Endodermal cell (in vitro differentiated cells): Measurements from ENCODE around the gene RAN. TPM values are rescaled to one million over a fixed set of nuclear protein-coding genes. Genes with fewer than 3 reads are reported as not detected.
A peak's percentile ranks its signal among the peaks of the same experiment; 100 is the strongest.

ENCODE experiments used
- DNase-seq: peaks from one replicate; pipeline ENCODE4 v3.0.0-alpha.2; 2017
- H3K27ac ChIP-seq: 2 replicates; pipeline ENCODE4 v1.5.1; 2013; ENCODE audit warnings: mild to moderate bottlenecking, low read depth, low read length, moderate library complexity
- H3K27me3 ChIP-seq: 2 replicates; pipeline ENCODE4 v1.6.1; 2013; ENCODE audit warnings: mild to moderate bottlenecking, low read length, moderate library complexity; ENCODE audit not compliant: insufficient read depth, control insufficient read depth, poor library complexity, severe bottlenecking
- H3K36me3 ChIP-seq: 2 replicates; pipeline ENCODE4 v1.7.0; 2013; ENCODE audit warnings: mild to moderate bottlenecking, low read length, moderate library complexity; ENCODE audit not compliant: control insufficient read depth, insufficient read depth
- H3K4me1 ChIP-seq: one replicate; pipeline ENCODE4 v1.7.0; 2013; ENCODE audit warnings: low read length; ENCODE audit not compliant: control insufficient read depth, insufficient read depth
- H3K4me3 ChIP-seq: 2 replicates; pipeline ENCODE4 v1.5.1; 2013; ENCODE audit warnings: mild to moderate bottlenecking, low read length, moderate library complexity
- H3K9ac ChIP-seq: 2 replicates; pipeline ENCODE4 v1.6.1; 2013; ENCODE audit warnings: mild to moderate bottlenecking, low read length, moderate library complexity; ENCODE audit not compliant: poor library complexity, severe bottlenecking; ENCODE audit errors: extremely low read depth
- H3K9me3 ChIP-seq: 2 replicates; pipeline ENCODE4 v1.6.1; 2013; ENCODE audit warnings: mild to moderate bottlenecking, low read length, moderate library complexity; ENCODE audit not compliant: control insufficient read depth
- H3K27ac Mint-ChIP-seq: 2 replicates; pipeline ENCODE4 v1.8.0; 2020; ENCODE audit warnings: mixed read lengths
- H3K27me3 Mint-ChIP-seq: 2 replicates; pipeline ENCODE4 v1.8.0; 2021; ENCODE audit warnings: mild to moderate bottlenecking, mixed read lengths; ENCODE audit not compliant: insufficient read depth
- H3K36me3 Mint-ChIP-seq: 2 replicates; pipeline ENCODE4 v1.8.0; 2020; ENCODE audit warnings: low read depth, mixed read lengths
- H3K4me1 Mint-ChIP-seq: 2 replicates; pipeline ENCODE4 v1.8.0; 2020; ENCODE audit warnings: mixed read lengths
- H3K4me3 Mint-ChIP-seq: 2 replicates; pipeline ENCODE4 v1.8.0; 2020; ENCODE audit warnings: mild to moderate bottlenecking, moderate library complexity, mixed read lengths
- H3K9me3 Mint-ChIP-seq: 2 replicates; pipeline ENCODE4 v1.8.0; 2020; ENCODE audit warnings: mild to moderate bottlenecking, mixed read lengths
- WGBS, 2 experiments: methylation state at CpG; one replicate each; pipeline versions ENCODE4 v1.1.5 to v1.1.7; 2013; ENCODE audit warnings: missing lambda C conversion rate in 2 of 2, mixed read lengths in 1 of 2; ENCODE audit not compliant: insufficient coverage in 1 of 2, insufficient read length in 1 of 2; 5-methylcytosine and 5-hydroxymethylcytosine counted together
- total RNA-seq, 2 donors: library from RNA; stranded (reverse); fragmentation: NEBNext Ultra II Directional in 1 of 2; extraction: Animal tissue kit (Norgen Biotek cat#: 25700) in 1 of 2; gene quantifications; 2 replicates in 1 of 2; 3 replicates in 1 of 2; pipeline ENCODE4 v1.2.1, GENCODE V29; 2021
- TF ChIP-seq, protein P1 (sequence below): fragments of 200-600 bp; sonication (generic); conservative IDR thresholded peaks from 2 replicates; pipeline ENCODE4 v1.5.0; 2021; ENCODE audit warnings: antibody characterized with exemption, mild to moderate bottlenecking

RAN gene
- total RNA-seq, 2 donors from 2014 or later: 1,323 to 1,383 TPM

DNA sequence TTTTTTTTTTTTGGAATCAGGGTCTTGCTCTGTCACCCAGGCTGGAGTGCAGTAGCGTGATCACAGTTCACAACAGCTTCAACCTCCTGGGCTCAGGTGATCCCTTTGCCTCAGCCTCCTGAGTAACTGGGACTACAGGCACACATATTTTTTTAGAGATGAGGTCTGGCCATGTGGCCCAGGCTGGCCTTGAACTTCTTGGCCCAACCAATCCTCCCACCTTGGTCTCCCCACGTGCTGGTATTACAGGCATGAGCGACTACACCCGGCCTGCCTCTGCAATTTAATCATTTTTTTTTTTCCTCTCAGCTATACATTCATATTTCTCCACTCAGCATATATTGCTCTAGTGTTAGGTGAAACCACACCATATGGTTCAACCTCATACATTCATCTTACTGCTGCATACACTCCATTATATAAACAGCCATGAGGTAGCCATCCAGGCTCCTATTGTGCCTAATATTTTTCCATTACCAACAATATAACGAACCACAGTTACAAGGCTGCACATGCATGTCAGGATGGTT lies 39.9 kb upstream of the RAN start:
- WGBS, 2 experiments: 93 to 100% methylated on average over 2 to 5 of the region's 5 CpGs
- Histone ChIP-seq H3K4me3 (no peak overlapping the region), H3K9me3 (no peaks in the 10 kb centered on the region), H3K36me3 (no peaks in the 10 kb centered on the region), H3K27me3 (no peaks in the 10 kb centered on the region), H3K9ac (no peak overlapping the region), H3K27ac (no peak overlapping the region), H3K4me1 (no peaks in the 10 kb centered on the region)
- peaks cover 6% of the 10 kb centered on the region for H3K36me3 Mint-ChIP-seq
- TF ChIP-seq, protein P1, sequence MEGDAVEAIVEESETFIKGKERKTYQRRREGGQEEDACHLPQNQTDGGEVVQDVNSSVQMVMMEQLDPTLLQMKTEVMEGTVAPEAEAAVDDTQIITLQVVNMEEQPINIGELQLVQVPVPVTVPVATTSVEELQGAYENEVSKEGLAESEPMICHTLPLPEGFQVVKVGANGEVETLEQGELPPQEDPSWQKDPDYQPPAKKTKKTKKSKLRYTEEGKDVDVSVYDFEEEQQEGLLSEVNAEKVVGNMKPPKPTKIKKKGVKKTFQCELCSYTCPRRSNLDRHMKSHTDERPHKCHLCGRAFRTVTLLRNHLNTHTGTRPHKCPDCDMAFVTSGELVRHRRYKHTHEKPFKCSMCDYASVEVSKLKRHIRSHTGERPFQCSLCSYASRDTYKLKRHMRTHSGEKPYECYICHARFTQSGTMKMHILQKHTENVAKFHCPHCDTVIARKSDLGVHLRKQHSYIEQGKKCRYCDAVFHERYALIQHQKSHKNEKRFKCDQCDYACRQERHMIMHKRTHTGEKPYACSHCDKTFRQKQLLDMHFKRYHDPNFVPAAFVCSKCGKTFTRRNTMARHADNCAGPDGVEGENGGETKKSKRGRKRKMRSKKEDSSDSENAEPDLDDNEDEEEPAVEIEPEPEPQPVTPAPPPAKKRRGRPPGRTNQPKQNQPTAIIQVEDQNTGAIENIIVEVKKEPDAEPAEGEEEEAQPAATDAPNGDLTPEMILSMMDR: no peak
- no peaks in the 10 kb centered on the region for H3K9me3 Mint-ChIP-seq
- H3K4me1 Mint-ChIP-seq: peaks cover 25% of the 10 kb centered on the region
- no peak overlapping the region for H3K4me3 Mint-ChIP-seq
- no peaks in the 10 kb centered on the region for H3K27me3 Mint-ChIP-seq
- no peak overlapping the region for H3K27ac Mint-ChIP-seq
- peak; percentile 30 for DNase-seq

DNA sequence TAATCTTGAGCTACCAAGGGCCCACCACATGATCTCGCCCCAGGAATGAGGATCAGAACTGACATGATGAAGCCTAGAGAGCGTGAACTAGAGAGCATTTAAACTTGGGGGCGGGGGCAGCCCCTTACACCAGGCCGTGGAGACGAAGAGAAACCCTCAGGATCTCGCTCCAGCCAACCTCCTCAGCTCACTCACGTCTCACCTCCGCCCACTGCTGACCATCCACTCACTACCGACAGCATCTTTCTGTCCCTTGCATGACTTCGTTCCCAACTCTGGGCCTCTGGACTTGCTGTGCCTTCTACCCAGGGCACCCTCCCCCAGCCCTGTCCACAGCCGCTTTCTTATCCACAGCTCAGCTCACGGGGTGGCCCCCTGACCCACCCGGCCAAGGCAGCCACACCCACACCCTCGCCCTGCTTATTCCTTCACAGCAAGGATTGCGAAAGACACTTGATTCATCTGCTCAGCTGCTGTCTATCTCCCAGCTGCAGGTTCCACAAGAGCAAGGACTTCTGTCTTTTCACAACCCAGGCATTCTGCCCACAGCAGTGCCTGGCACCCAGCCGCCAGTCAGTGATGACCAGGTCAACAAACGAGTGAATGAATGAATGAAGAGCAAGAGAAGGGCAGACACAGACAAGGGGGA lies 39.2 kb upstream of the RAN start:
- WGBS, 2 experiments: 89 to 95% methylated on average over 12 to 17 of the region's 17 CpGs
- no peak overlapping the region for H3K27ac ChIP-seq
- H3K27ac Mint-ChIP-seq: no peak overlapping the region

DNA sequence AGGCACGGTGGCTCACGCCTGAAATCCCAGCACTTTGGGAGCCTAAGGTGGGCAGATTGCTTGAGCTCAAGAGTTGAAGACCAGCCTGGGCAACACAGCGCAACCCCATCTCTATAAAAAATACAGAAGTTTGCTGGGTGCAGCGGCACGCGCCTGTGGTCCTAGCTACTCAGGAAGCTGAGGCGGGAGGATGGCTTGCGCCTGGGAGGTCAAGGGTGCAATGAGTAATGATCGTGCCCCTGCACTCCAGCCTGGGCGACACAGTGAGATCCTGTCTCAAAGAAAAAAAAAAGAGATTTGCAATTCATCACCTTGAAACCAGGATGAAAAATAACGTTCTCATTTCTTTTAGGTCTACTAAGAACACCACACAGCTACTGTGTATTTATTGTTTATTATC lies 36.9 kb upstream of the RAN start:
- Mint-ChIP-seq H3K4me1 (peaks cover 27% of the 10 kb centered on the region), H3K4me3 (no peak overlapping the region), H3K27ac (no peak overlapping the region), H3K9me3 (no peaks in the 10 kb centered on the region), H3K36me3 (peaks cover 6% of the 10 kb centered on the region), H3K27me3 (peaks cover 17% of the 10 kb centered on the region)
- 92 to 97% methylated on average over 9 to 10 of the region's 11 CpGs for WGBS, 2 experiments
- no peak overlapping the region for H3K4me3 ChIP-seq
- no peak overlapping the region for H3K27ac ChIP-seq
- peaks cover 3% of the 10 kb centered on the region for H3K4me1 ChIP-seq
- H3K9ac ChIP-seq: no peak overlapping the region
- TF ChIP-seq, protein P1: no peak
- no peaks in the 10 kb centered on the region for H3K36me3 ChIP-seq
- DNase-seq: peak; percentile 24
- no peaks in the 10 kb centered on the region for H3K27me3 ChIP-seq
- no peaks in the 10 kb centered on the region for H3K9me3 ChIP-seq

More for the DNA sequence above, 39.2 kb upstream of the RAN start:
- Histone ChIP-seq H3K9me3 (no peaks in the 10 kb centered on the region), H3K4me3 (no peak overlapping the region), H3K27me3 (no peaks in the 10 kb centered on the region), H3K9ac (no peak overlapping the region), H3K36me3 (no peaks in the 10 kb centered on the region), H3K4me1 (peaks cover under 1% of the 10 kb centered on the region)
- H3K4me1 Mint-ChIP-seq: peaks cover 27% of the 10 kb centered on the region
- H3K27me3 Mint-ChIP-seq: peaks cover 2% of the 10 kb centered on the region
- TF ChIP-seq, protein P1: no peak
- peak; percentile 49 for DNase-seq
- peaks cover 6% of the 10 kb centered on the region for H3K36me3 Mint-ChIP-seq
- no peak overlapping the region for H3K4me3 Mint-ChIP-seq
- H3K9me3 Mint-ChIP-seq: no peaks in the 10 kb centered on the region
